Liver (tissue), 9 donors: ENCODE results near the gene CYTL1. TPM values are rescaled to one million over a fixed set of nuclear protein-coding genes. Genes with fewer than 3 reads are reported as not detected.

Experiments
- DNase-seq: peaks from one replicate; pipeline ENCODE4 v3.0.0-alpha.2; 2017; ENCODE audit warnings: low spot score
- H3K27ac ChIP-seq, 2 donors: one replicate each; pipeline ENCODE4 v1.7.0; 2013; ENCODE audit warnings: inconsistent platforms in 2 of 2, low read length in 2 of 2, control low read depth in 1 of 2, low read depth in 1 of 2, mild to moderate bottlenecking in 1 of 2
- H3K27me3 ChIP-seq, 4 donors: one replicate each; pipeline versions ENCODE4 v1.6.1 to v1.7.0; 2013; ENCODE audit warnings: low read length in 3 of 4, inconsistent platforms in 1 of 4, mild to moderate bottlenecking in 1 of 4, moderate library complexity in 1 of 4; ENCODE audit not compliant: control insufficient read depth in 4 of 4, insufficient read depth in 4 of 4
- H3K36me3 ChIP-seq, 4 donors: one replicate each; pipeline versions ENCODE4 v1.6.1 to v1.7.0; 2013; ENCODE audit warnings: low read length in 3 of 4, mild to moderate bottlenecking in 3 of 4, low read depth in 1 of 4, moderate library complexity in 1 of 4; ENCODE audit not compliant: control insufficient read depth in 4 of 4, insufficient read depth in 3 of 4
- H3K4me1 ChIP-seq, 4 donors: one replicate each; pipeline versions ENCODE4 v1.6.1 to v1.7.0; 2013; ENCODE audit warnings: low read length in 3 of 4, mild to moderate bottlenecking in 3 of 4, moderate library complexity in 1 of 4; ENCODE audit not compliant: control insufficient read depth in 4 of 4, insufficient read depth in 4 of 4
- H3K4me3 ChIP-seq, 3 donors: one replicate each; pipeline versions ENCODE4 v1.6.1 to v1.7.0; 2013; ENCODE audit warnings: low read length in 3 of 3, control low read depth in 1 of 3, low read depth in 1 of 3, mild to moderate bottlenecking in 1 of 3
- H3K9ac ChIP-seq, 2 donors: one replicate each; pipeline ENCODE4 v1.7.0; 2013; ENCODE audit warnings: low read length in 2 of 2, mild to moderate bottlenecking in 2 of 2, moderate library complexity in 2 of 2, control low read depth in 1 of 2, low read depth in 1 of 2
- H3K9me3 ChIP-seq, 4 donors: one replicate each; pipeline versions ENCODE4 v1.6.1 to v1.7.0; 2013; ENCODE audit warnings: low read length in 3 of 4; ENCODE audit not compliant: control insufficient read depth in 4 of 4
- EGR1 ChIP-seq, 2 donors: IDR thresholded peaks; 2 replicates each; pipeline ENCODE4 v1.6.1; 2016 to 2018; ENCODE audit warnings: antibody characterized with exemption in 2 of 2, low read depth in 2 of 2
- FOXA1 ChIP-seq: IDR thresholded peaks from 2 replicates; pipeline ENCODE4 v1.6.1; 2016; ENCODE audit warnings: antibody characterized with exemption
- FOXA2 ChIP-seq: IDR thresholded peaks from 2 replicates; pipeline ENCODE4 v1.6.1; 2016; ENCODE audit warnings: antibody characterized with exemption
- GABPA ChIP-seq, 2 donors: IDR thresholded peaks in 1 of 2; conservative IDR thresholded peaks in 1 of 2; 2 replicates each; pipeline ENCODE4 v1.6.1; 2016; ENCODE audit warnings: antibody characterized with exemption in 2 of 2, mild to moderate bottlenecking in 1 of 2, moderate library complexity in 1 of 2
- HNF4A ChIP-seq, 2 donors: conservative IDR thresholded peaks; 2 replicates each; pipeline ENCODE4 v1.6.1; 2016; ENCODE audit warnings: antibody characterized with exemption in 2 of 2, mild to moderate bottlenecking in 2 of 2
- HNF4G ChIP-seq: IDR thresholded peaks from 2 replicates; pipeline ENCODE4 v1.6.1; 2016; ENCODE audit warnings: antibody characterized with exemption
- JUND ChIP-seq, 2 donors: IDR thresholded peaks; 2 replicates each; pipeline ENCODE4 v1.6.1; 2016; ENCODE audit warnings: antibody characterized with exemption in 2 of 2
- NR2F2 ChIP-seq: IDR thresholded peaks from 2 replicates; pipeline ENCODE4 v1.6.1; 2016; ENCODE audit warnings: antibody characterized with exemption
- RAD21 ChIP-seq, 2 donors: IDR thresholded peaks; 2 replicates each; pipeline ENCODE4 v1.6.1; 2016; ENCODE audit warnings: antibody characterized with exemption in 2 of 2, mild to moderate bottlenecking in 2 of 2
- RXRA ChIP-seq, 2 donors: IDR thresholded peaks; 2 replicates each; pipeline ENCODE4 v1.6.1; 2017 to 2018; ENCODE audit warnings: antibody characterized with exemption in 2 of 2, mild to moderate bottlenecking in 1 of 2
- SP1 ChIP-seq: IDR thresholded peaks from 2 replicates; pipeline ENCODE4 v1.6.1; 2018; ENCODE audit warnings: antibody characterized with exemption, mild to moderate bottlenecking
- TAF1 ChIP-seq: conservative IDR thresholded peaks from 2 replicates; pipeline ENCODE4 v1.6.1; 2016; ENCODE audit warnings: antibody characterized with exemption, mild to moderate bottlenecking
- YY1 ChIP-seq: IDR thresholded peaks from 2 replicates; pipeline ENCODE4 v1.6.1; 2016; ENCODE audit warnings: antibody characterized with exemption, mild to moderate bottlenecking
- WGBS: extraction: QIAGEN DNeasy Blood & Tissue Kit; methylation state at CpG from one replicate; pipeline ENCODE4 v1.1.7; 2013; 5-methylcytosine and 5-hydroxymethylcytosine counted together
- polyA plus RNA-seq, 2 donors: library from polyadenylated mRNA; stranded (reverse) in 1 of 2; unstranded in 1 of 2; fragments of 200-250 nt in 1 of 2; fragments of >200 nt in 1 of 2; fragmentation: Nextera tagmentation in 1 of 2; extraction: Ambion mirVana in 1 of 2; gene quantifications; one replicate each; pipeline versions ENCODE4 v1.2.1 to v1.2.3, GENCODE V29; 2013 to 2015
- total RNA-seq, 2 donors: library from RNA; depleted of rRNA; stranded (reverse); fragments of >200 nt; gene quantifications; one replicate each; pipeline ENCODE4 v1.2.3, GENCODE V29; 2014
- TF ChIP-seq, protein P1 (sequence below): fragments of 150-350 bp; IDR thresholded peaks from 2 replicates; pipeline ENCODE4 v1.5.1; 2017; ENCODE audit warnings: improper control_type of control experiment, low read depth, low read length; ENCODE audit not compliant: missing input control
- TF ChIP-seq, protein P2 (sequence below): IDR thresholded peaks from 2 replicates; pipeline ENCODE4 v1.6.1; 2016; ENCODE audit warnings: antibody characterized with exemption
- TF ChIP-seq, protein P3 (sequence below): IDR thresholded peaks from 2 replicates; pipeline ENCODE4 v1.6.1; 2016; ENCODE audit warnings: antibody characterized with exemption
- TF ChIP-seq, protein P4 (sequence below): IDR thresholded peaks from 2 replicates; pipeline ENCODE4 v1.6.1; 2016; ENCODE audit warnings: antibody characterized with exemption
- TF ChIP-seq, protein P5 (sequence below): IDR thresholded peaks from 2 replicates; pipeline ENCODE4 v1.6.1; 2016; ENCODE audit warnings: antibody characterized with exemption, mild to moderate bottlenecking
- donor health status: healthy.
- donor health status: healthy.
- donor health status: healthy.
- donor health status: healthy.
- donor health status: healthy.

CYTL1 gene
- total and polyA plus RNA-seq, 4 donors, result 0.13 to 4.6 TPM; not detected in 2

DNA sequence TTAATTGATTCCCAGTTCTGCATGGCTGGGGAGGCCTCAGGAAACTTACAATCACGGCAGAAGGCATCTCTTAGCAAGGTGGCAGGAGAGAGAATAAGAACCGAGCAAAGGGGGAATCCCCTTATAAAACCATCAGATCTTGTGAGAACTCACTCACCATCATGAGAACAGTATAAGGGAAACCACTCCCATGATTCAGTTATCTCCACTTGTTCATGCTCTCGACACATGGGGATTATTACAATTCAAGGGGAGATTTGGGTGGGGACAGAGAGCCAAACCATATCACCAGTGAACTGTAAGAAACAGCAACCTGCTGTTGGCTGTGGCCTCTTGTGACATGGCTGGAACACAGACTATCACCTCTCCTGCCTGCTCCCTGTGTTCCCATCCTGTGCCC, 7.1 kb upstream of the CYTL1 start:
- Histone ChIP-seq H3K27ac (no peak overlapping the region), H3K9me3 (no peaks in the 10 kb centered on the region), H3K36me3 (no peaks in the 10 kb centered on the region), H3K4me1 (no peaks in the 10 kb centered on the region), H3K4me3 (no peak overlapping the region), H3K27me3 (peaks cover 0 to 4% (median 0%) of the 10 kb centered on the region in 4 donors), H3K9ac (no peak overlapping the region)
- no peak for DNase-seq
- WGBS, result 65% methylated on average over 3 of the region's 3 CpGs
- TF ChIP-seq YY1, result no peak
- TF ChIP-seq SP1, result no peak
- no peak for TF ChIP-seq RAD21 (IDR thresholded peaks at IDR 0.05)
- TF ChIP-seq, protein P1, sequence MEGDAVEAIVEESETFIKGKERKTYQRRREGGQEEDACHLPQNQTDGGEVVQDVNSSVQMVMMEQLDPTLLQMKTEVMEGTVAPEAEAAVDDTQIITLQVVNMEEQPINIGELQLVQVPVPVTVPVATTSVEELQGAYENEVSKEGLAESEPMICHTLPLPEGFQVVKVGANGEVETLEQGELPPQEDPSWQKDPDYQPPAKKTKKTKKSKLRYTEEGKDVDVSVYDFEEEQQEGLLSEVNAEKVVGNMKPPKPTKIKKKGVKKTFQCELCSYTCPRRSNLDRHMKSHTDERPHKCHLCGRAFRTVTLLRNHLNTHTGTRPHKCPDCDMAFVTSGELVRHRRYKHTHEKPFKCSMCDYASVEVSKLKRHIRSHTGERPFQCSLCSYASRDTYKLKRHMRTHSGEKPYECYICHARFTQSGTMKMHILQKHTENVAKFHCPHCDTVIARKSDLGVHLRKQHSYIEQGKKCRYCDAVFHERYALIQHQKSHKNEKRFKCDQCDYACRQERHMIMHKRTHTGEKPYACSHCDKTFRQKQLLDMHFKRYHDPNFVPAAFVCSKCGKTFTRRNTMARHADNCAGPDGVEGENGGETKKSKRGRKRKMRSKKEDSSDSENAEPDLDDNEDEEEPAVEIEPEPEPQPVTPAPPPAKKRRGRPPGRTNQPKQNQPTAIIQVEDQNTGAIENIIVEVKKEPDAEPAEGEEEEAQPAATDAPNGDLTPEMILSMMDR, result no peak
- TF ChIP-seq HNF4A (conservative IDR thresholded peaks at IDR 0.05), result no peak
- no peak for TF ChIP-seq FOXA1
- TF ChIP-seq, protein P2, sequence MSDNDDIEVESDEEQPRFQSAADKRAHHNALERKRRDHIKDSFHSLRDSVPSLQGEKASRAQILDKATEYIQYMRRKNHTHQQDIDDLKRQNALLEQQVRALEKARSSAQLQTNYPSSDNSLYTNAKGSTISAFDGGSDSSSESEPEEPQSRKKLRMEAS, result no peak
- no peak for TF ChIP-seq EGR1 (IDR thresholded peaks at IDR 0.05; ENCODE audit: low read depth in 2 of 2)
- TF ChIP-seq RXRA (IDR thresholded peaks at IDR 0.05), result no peak
- TF ChIP-seq, protein P3, sequence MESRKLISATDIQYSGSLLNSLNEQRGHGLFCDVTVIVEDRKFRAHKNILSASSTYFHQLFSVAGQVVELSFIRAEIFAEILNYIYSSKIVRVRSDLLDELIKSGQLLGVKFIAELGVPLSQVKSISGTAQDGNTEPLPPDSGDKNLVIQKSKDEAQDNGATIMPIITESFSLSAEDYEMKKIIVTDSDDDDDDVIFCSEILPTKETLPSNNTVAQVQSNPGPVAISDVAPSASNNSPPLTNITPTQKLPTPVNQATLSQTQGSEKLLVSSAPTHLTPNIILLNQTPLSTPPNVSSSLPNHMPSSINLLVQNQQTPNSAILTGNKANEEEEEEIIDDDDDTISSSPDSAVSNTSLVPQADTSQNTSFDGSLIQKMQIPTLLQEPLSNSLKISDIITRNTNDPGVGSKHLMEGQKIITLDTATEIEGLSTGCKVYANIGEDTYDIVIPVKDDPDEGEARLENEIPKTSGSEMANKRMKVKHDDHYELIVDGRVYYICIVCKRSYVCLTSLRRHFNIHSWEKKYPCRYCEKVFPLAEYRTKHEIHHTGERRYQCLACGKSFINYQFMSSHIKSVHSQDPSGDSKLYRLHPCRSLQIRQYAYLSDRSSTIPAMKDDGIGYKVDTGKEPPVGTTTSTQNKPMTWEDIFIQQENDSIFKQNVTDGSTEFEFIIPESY, result no peak
- TF ChIP-seq NR2F2, result no peak
- TF ChIP-seq TAF1, result no peak
- TF ChIP-seq GABPA (IDR thresholded peaks at IDR 0.05 in 1 of 2, conservative IDR thresholded peaks at IDR 0.05 in 1 of 2), result no peak

DNA sequence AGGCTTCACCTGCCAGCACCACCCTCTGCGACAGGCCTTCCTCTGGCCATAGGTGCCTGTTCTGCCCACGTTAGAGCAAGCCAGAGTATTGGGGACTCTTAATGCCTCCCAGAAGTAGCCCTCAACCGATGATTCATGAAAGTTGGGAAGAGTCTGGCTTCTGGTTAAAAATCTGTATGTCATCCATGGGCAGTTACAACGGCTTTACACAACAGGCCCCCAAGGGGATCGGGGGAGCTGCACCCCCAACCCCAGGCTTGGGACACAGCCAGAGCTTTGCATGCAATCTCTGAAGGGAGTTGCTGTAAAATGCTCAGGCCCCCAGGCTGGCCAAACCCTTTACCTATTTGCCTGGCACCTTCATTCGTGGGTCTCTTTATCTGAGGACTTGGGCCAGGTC, 5.4 kb upstream of the CYTL1 start:
- DNase-seq, result no peak
- 70% methylated on average over 6 of the region's 6 CpGs for WGBS
- H3K4me1 ChIP-seq, result no peaks in the 10 kb centered on the region
- H3K27ac ChIP-seq, result no peak overlapping the region
- no peaks in the 10 kb centered on the region for H3K36me3 ChIP-seq
- no peaks in the 10 kb centered on the region for H3K9me3 ChIP-seq
- no peak overlapping the region for H3K4me3 ChIP-seq
- TF ChIP-seq FOXA2 (no peak), EGR1 (IDR thresholded peaks at IDR 0.05; ENCODE audit: low read depth in 2 of 2) (no peak), JUND (IDR thresholded peaks at IDR 0.05) (no peak), NR2F2 (no peak), FOXA1 (no peak), YY1 (no peak), RAD21 (IDR thresholded peaks at IDR 0.05) (no peak), TAF1 (no peak), HNF4G (no peak), GABPA (IDR thresholded peaks at IDR 0.05 in 1 of 2, conservative IDR thresholded peaks at IDR 0.05 in 1 of 2) (no peak), RXRA (IDR thresholded peaks at IDR 0.05) (no peak), SP1 (no peak)
- TF ChIP-seq, protein P4, sequence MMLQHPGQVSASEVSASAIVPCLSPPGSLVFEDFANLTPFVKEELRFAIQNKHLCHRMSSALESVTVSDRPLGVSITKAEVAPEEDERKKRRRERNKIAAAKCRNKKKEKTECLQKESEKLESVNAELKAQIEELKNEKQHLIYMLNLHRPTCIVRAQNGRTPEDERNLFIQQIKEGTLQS, result no peak
- TF ChIP-seq, protein P2, result no peak
- TF ChIP-seq, protein P1, result no peak
- TF ChIP-seq, protein P5, sequence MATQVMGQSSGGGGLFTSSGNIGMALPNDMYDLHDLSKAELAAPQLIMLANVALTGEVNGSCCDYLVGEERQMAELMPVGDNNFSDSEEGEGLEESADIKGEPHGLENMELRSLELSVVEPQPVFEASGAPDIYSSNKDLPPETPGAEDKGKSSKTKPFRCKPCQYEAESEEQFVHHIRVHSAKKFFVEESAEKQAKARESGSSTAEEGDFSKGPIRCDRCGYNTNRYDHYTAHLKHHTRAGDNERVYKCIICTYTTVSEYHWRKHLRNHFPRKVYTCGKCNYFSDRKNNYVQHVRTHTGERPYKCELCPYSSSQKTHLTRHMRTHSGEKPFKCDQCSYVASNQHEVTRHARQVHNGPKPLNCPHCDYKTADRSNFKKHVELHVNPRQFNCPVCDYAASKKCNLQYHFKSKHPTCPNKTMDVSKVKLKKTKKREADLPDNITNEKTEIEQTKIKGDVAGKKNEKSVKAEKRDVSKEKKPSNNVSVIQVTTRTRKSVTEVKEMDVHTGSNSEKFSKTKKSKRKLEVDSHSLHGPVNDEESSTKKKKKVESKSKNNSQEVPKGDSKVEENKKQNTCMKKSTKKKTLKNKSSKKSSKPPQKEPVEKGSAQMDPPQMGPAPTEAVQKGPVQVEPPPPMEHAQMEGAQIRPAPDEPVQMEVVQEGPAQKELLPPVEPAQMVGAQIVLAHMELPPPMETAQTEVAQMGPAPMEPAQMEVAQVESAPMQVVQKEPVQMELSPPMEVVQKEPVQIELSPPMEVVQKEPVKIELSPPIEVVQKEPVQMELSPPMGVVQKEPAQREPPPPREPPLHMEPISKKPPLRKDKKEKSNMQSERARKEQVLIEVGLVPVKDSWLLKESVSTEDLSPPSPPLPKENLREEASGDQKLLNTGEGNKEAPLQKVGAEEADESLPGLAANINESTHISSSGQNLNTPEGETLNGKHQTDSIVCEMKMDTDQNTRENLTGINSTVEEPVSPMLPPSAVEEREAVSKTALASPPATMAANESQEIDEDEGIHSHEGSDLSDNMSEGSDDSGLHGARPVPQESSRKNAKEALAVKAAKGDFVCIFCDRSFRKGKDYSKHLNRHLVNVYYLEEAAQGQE, result no peak
- TF ChIP-seq, protein P3, result no peak
- H3K9ac ChIP-seq, result no peak overlapping the region
- H3K27me3 ChIP-seq, result peaks cover 0 to 4% (median 0%) of the 10 kb centered on the region in 4 donors
